ENCODE results near the gene ADAMTS13. TPM values are rescaled to one million over a fixed set of nuclear protein-coding genes. Genes with fewer than 3 reads are reported as not detected.

Gene ADAMTS13
- total and polyA plus RNA-seq, 9 of the 15 experiments (the other 6 are each of a cell fraction or from before 2014, with no cell fraction given), result 0.03 to 0.20 (median 0.04) TPM; not detected in 4

- TF ChIP-seq, protein P1, sequence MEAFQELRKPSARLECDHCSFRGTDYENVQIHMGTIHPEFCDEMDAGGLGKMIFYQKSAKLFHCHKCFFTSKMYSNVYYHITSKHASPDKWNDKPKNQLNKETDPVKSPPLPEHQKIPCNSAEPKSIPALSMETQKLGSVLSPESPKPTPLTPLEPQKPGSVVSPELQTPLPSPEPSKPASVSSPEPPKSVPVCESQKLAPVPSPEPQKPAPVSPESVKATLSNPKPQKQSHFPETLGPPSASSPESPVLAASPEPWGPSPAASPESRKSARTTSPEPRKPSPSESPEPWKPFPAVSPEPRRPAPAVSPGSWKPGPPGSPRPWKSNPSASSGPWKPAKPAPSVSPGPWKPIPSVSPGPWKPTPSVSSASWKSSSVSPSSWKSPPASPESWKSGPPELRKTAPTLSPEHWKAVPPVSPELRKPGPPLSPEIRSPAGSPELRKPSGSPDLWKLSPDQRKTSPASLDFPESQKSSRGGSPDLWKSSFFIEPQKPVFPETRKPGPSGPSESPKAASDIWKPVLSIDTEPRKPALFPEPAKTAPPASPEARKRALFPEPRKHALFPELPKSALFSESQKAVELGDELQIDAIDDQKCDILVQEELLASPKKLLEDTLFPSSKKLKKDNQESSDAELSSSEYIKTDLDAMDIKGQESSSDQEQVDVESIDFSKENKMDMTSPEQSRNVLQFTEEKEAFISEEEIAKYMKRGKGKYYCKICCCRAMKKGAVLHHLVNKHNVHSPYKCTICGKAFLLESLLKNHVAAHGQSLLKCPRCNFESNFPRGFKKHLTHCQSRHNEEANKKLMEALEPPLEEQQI (IDR thresholded peaks at IDR 0.05), result peak; percentile 95
- peak; percentile 17; the same call in 1 of the 2 replicates for TF ChIP-seq MTA2 (IDR thresholded peaks at IDR 0.05; ENCODE audit: low read depth)
- no peak for TF ChIP-seq MTF1 (CRISPR knock-in tag; IDR thresholded peaks at IDR 0.05; ENCODE audit: borderline replicate concordance)
- peak; percentile 46; the same call in 1 of the 2 replicates for TF ChIP-seq CC2D1A (IDR thresholded peaks at IDR 0.05)
- TF ChIP-seq HCFC1 (IDR thresholded peaks at IDR 0.05; ENCODE audit: low read depth, low read length), result peak; percentile 85
- no peak for TF ChIP-seq EWSR1 (IDR thresholded peaks at IDR 0.05; ENCODE audit: borderline replicate concordance, low read depth, partially characterized antibody)
- TF ChIP-seq NCOA2 (IDR thresholded peaks at IDR 0.05; ENCODE audit: partially characterized antibody in 2 of 2), result no peak
- TF ChIP-seq ILK (tag; IDR thresholded peaks at IDR 0.05; ENCODE audit: borderline replicate concordance, low read depth), result no peak
- no peak; the same call in 1 of the 2 replicates for TF ChIP-seq FOXP1 (CRISPR knock-in tag; IDR thresholded peaks at IDR 0.05)
- peak; percentile 85; the same call in 1 of the 2 replicates for TF ChIP-seq ZC3H8 (IDR thresholded peaks at IDR 0.05)
- no peak for TF ChIP-seq ARHGAP35 (IDR thresholded peaks at IDR 0.05; ENCODE audit: partially characterized antibody)
- TF ChIP-seq TSC22D4 (tag; IDR thresholded peaks at IDR 0.05), result no peak
- TF ChIP-seq GABPB1 (CRISPR knock-in tag; IDR thresholded peaks at IDR 0.05), result peak; percentile 100
- TF ChIP-seq TRIM28 (IDR thresholded peaks at IDR 0.05), result peak; percentile 73; the same call in 1 of the 2 replicates
- TF ChIP-seq ZNF133 (CRISPR knock-in tag; IDR thresholded peaks at IDR 0.05), result no peak
- peak; percentile 100 for TF ChIP-seq ZEB2 (IDR thresholded peaks at IDR 0.05)
- TF ChIP-seq GTF2A2 (tag; IDR thresholded peaks at IDR 0.05), result peak; percentile 68; the same call in 1 of the 2 replicates
- no peak for TF ChIP-seq ZNF79 (CRISPR knock-in tag; IDR thresholded peaks at IDR 0.05; ENCODE audit: low read depth)
- no peak for TF ChIP-seq CCAR2 (IDR thresholded peaks at IDR 0.05; ENCODE audit: low read depth, low read length)
- no peak for TF ChIP-seq DMBX1 (CRISPR knock-in tag; IDR thresholded peaks at IDR 0.05; ENCODE audit: borderline replicate concordance)
- no peak for TF ChIP-seq PTTG1 (tag; IDR thresholded peaks at IDR 0.05; ENCODE audit: low read depth)
- TF ChIP-seq TCFL5 (CRISPR knock-in tag; conservative IDR thresholded peaks at IDR 0.05), result no peak
- TF ChIP-seq THRB (CRISPR knock-in tag; conservative IDR thresholded peaks at IDR 0.05), result no peak
- TF ChIP-seq, protein P2, sequence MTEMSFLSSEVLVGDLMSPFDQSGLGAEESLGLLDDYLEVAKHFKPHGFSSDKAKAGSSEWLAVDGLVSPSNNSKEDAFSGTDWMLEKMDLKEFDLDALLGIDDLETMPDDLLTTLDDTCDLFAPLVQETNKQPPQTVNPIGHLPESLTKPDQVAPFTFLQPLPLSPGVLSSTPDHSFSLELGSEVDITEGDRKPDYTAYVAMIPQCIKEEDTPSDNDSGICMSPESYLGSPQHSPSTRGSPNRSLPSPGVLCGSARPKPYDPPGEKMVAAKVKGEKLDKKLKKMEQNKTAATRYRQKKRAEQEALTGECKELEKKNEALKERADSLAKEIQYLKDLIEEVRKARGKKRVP (CRISPR knock-in tag; IDR thresholded peaks at IDR 0.05), result peak; percentile 43
- TF ChIP-seq PCBP2 (IDR thresholded peaks at IDR 0.05; ENCODE audit: low read depth, low read length, poor library complexity, severe bottlenecking), result no peak
Observed at GRCh38 chr9:133417541-133418461, 4.4 kb upstream of the ADAMTS13 start, which contains the start of gene REXO4 (continued).
